Spleen (tissue), 11 donors: ENCODE measurements around the gene PDE4B. TPM values are rescaled to one million over a fixed set of nuclear protein-coding genes. Genes with fewer than 3 reads are reported as not detected.

Experiments
- DNase-seq: peaks from one replicate; pipeline ENCODE4 v3.0.0-alpha.2; 2020
- H3K27ac ChIP-seq, 8 donors: fragments of 200-600 bp; sonication (generic) in 7 of 8; 1 replicate in 4 of 8; 2 replicates in 4 of 8; pipeline versions ENCODE4 v1.5.0 to v1.8.0; 2016 to 2021; ENCODE audit warnings: inconsistent platforms in 4 of 8, mild to moderate bottlenecking in 4 of 8, moderate library complexity in 1 of 8
- H3K27me3 ChIP-seq, 7 donors: fragments of 200-600 bp; sonication (generic) in 6 of 7; replicated peaks in 1 of 7; 1 replicate in 4 of 7; 2 replicates in 3 of 7; pipeline versions ENCODE4 v1.5.0 to v1.8.0; 2016 to 2021; ENCODE audit warnings: inconsistent platforms in 3 of 7, mild to moderate bottlenecking in 1 of 7
- H3K36me3 ChIP-seq, 6 donors: fragments of 200-600 bp; sonication (generic) in 5 of 6; 1 replicate in 4 of 6; 2 replicates in 2 of 6; pipeline versions ENCODE4 v1.5.0 to v1.8.0; 2016 to 2021; ENCODE audit warnings: inconsistent platforms in 2 of 6
- H3K4me1 ChIP-seq, 6 donors: fragments of 200-600 bp; sonication (generic) in 5 of 6; 1 replicate in 3 of 6; 2 replicates in 3 of 6; pipeline versions ENCODE4 v1.5.0 to v1.8.0; 2016 to 2021; ENCODE audit warnings: inconsistent platforms in 3 of 6
- H3K4me3 ChIP-seq, 8 donors: fragments of 200-600 bp; sonication (generic) in 7 of 8; 1 replicate in 4 of 8; 2 replicates in 4 of 8; pipeline versions ENCODE4 v1.5.0 to v1.8.0; 2016 to 2021; ENCODE audit warnings: inconsistent platforms in 4 of 8, mild to moderate bottlenecking in 4 of 8, moderate library complexity in 2 of 8
- H3K9me3 ChIP-seq, 8 donors: fragments of 200-600 bp; sonication (generic) in 7 of 8; 1 replicate in 4 of 8; 2 replicates in 4 of 8; pipeline versions ENCODE4 v1.5.0 to v1.8.0; 2016 to 2021; ENCODE audit warnings: inconsistent platforms in 4 of 8
- CTCF ChIP-seq, 11 experiments: fragments of 200-600 bp in 7 of 11; fragments of 450-650 bp in 4 of 11; sonication (generic) in 4 of 11; IDR thresholded peaks in 8 of 11; conservative IDR thresholded peaks in 3 of 11; 1 replicate in 7 of 11; 2 replicates in 4 of 11; pipeline versions ENCODE4 v1.4.0 to v1.8.0; 2016 to 2021; ENCODE audit warnings: antibody characterized with exemption in 11 of 11, inconsistent platforms in 4 of 11, mild to moderate bottlenecking in 1 of 11
- POLR2A ChIP-seq, 3 donors: fragments of 450-650 bp; IDR thresholded peaks; one replicate each; pipeline ENCODE4 v1.5.1; 2017; ENCODE audit warnings: antibody characterized with exemption in 3 of 3, mild to moderate bottlenecking in 1 of 3
- POLR2AphosphoS5 ChIP-seq, 3 donors: sonication (generic); formaldehyde crosslinking; IDR thresholded peaks; one replicate each; pipeline ENCODE4 v1.5.1; 2017; ENCODE audit warnings: antibody characterized with exemption in 3 of 3
- WGBS, 5 donors: extraction: QIAGEN DNeasy Blood & Tissue Kit in 3 of 5; methylation state at CpG; one replicate each; pipeline versions ENCODE4 v1.1.5 to v1.1.7; 2013 to 2018; 5-methylcytosine and 5-hydroxymethylcytosine counted together
- intact Hi-C: fragments of 100-400 bp; cut with DNase I; formaldehyde crosslinking; loops from one replicate; pipeline ENCODE4 v1.15.0; 2023; ENCODE audit warnings: low total_unique reads
- polyA plus RNA-seq, 3 donors: library from polyadenylated mRNA; stranded (reverse); fragments of 200-250 nt; gene quantifications; one replicate each; pipeline ENCODE4 v1.2.1, GENCODE V29; 2013
- total RNA-seq, 7 donors: library from RNA; depleted of rRNA in 3 of 7; stranded (reverse); fragments of >200 nt in 3 of 7; fragmentation: NEBNext Ultra II Directional in 4 of 7; extraction: Animal tissue kit (Norgen Biotek cat#: 25700) in 4 of 7; gene quantifications; one replicate each; pipeline versions ENCODE4 v1.1.0 to v1.2.1, GENCODE V29; 2016 to 2021
- donor health status: healthy with polysubstance abuse.
- donor health status: DM: no; HTN: no; CAD: no; lungs with moderate emphysema.
- donor health status: DM: no; HTN: no; CAD: no.
- donor health status: Bipolar disorder and iron deficiency.
- donor health status: healthy.
- donor health status: DM: no; HTN: no; CAD: no.
- donor health status: DM: yes; HTN: yes; CAD: no.

Gene PDE4B
- total and polyA plus RNA-seq, 10 donors = 12.6 to 88.2 (median 51.9) TPM

DNA sequence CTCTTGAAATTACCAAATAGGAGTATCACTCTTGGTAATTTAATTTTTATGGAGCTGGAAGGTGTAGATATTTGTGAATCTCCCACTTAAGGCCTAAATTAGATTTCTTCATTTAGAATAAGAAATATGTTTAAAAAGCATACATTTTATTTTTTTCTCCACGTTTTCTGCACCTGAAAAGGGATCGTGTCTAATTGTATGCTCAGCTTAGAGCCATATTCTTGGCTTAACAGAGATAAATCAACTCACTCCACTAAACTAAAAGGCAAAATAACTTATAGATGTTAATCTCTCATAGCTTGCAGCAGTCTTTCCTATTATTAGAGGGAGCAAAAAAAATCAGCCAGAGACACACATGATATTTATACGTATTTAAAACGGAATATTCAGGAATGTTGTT, 404.4 kb downstream of the PDE4B start:
- TF ChIP-seq CTCF (IDR thresholded peaks at IDR 0.05 in 8 of 11, conservative IDR thresholded peaks at IDR 0.05 in 3 of 11) = no peak
- no peak for TF ChIP-seq POLR2AphosphoS5 (IDR thresholded peaks at IDR 0.05)
- no peak for TF ChIP-seq POLR2A (IDR thresholded peaks at IDR 0.05)
- DNase-seq = no peak
- 84 to 95% (median 89%) methylated on average over 4 of the region's 4 CpGs for WGBS, 5 donors
- Histone ChIP-seq H3K27ac (no peak overlapping the region), H3K36me3 (no peaks in the 10 kb centered on the region), H3K9me3 (peaks cover 0 to 6% (median 0%) of the 10 kb centered on the region in 8 donors), H3K4me3 (no peak overlapping the region), H3K4me1 (no peaks in the 10 kb centered on the region), H3K27me3 (no peaks in the 10 kb centered on the region)
- intact Hi-C loops = no loop called here

GRCh38 chr1:66197785-66198184, 405.1 kb downstream of the PDE4B start:
- peaks cover 0 to 6% (median 0%) of the 10 kb centered on the region in 8 donors for H3K9me3 ChIP-seq

GRCh38 chr1:66206563-66207144, 414.0 kb downstream of the PDE4B start:
- Histone ChIP-seq H3K9me3 (peaks cover 0 to 5% (median 0%) of the 10 kb centered on the region in 8 donors), H3K4me3 (no peak overlapping the region), H3K4me1 (no peaks in the 10 kb centered on the region), H3K27ac (no peak overlapping the region), H3K27me3 (peaks cover 0 to 6% (median 0%) of the 10 kb centered on the region in 7 donors), H3K36me3 (no peaks in the 10 kb centered on the region)
- TF ChIP-seq CTCF (IDR thresholded peaks at IDR 0.05 in 8 of 11, conservative IDR thresholded peaks at IDR 0.05 in 3 of 11) (no peak), POLR2A (IDR thresholded peaks at IDR 0.05) (no peak), POLR2AphosphoS5 (IDR thresholded peaks at IDR 0.05) (no peak)
- intact Hi-C loops = no loop called here
- no peak for DNase-seq
- 61 to 80% (median 67%) methylated on average over 2 of the region's 2 CpGs for WGBS, 5 donors

More at GRCh38 chr1:66197785-66198184, 405.1 kb downstream of the PDE4B start:
- H3K27me3 ChIP-seq = no peaks in the 10 kb centered on the region
- no peaks in the 10 kb centered on the region for H3K4me1 ChIP-seq
- H3K4me3 ChIP-seq = no peak overlapping the region
- no peaks in the 10 kb centered on the region for H3K36me3 ChIP-seq
- WGBS, 5 donors = 81 to 92% (median 86%) methylated on average over 1 of the region's 1 CpG
- no peak overlapping the region for H3K27ac ChIP-seq
- no peak for TF ChIP-seq POLR2A (IDR thresholded peaks at IDR 0.05)
- no peak for TF ChIP-seq POLR2AphosphoS5 (IDR thresholded peaks at IDR 0.05)
- no peak for TF ChIP-seq CTCF (IDR thresholded peaks at IDR 0.05 in 8 of 11, conservative IDR thresholded peaks at IDR 0.05 in 3 of 11)
- intact Hi-C loops = no loop called here
- DNase-seq = no peak

GRCh38 chr1:66207484-66207883, 414.8 kb downstream of the PDE4B start:
- 54 to 71% (median 60%) methylated on average over 3 of the region's 3 CpGs for WGBS, 5 donors
- peaks cover 0 to 6% (median 0%) of the 10 kb centered on the region in 7 donors for H3K27me3 ChIP-seq
- H3K36me3 ChIP-seq = no peaks in the 10 kb centered on the region
- H3K27ac ChIP-seq = no peak overlapping the region
- no peak for DNase-seq
- H3K9me3 ChIP-seq = peaks cover 0 to 5% (median 0%) of the 10 kb centered on the region in 8 donors
- no peak for TF ChIP-seq POLR2AphosphoS5 (IDR thresholded peaks at IDR 0.05)
- no peak overlapping the region for H3K4me3 ChIP-seq
- H3K4me1 ChIP-seq = no peaks in the 10 kb centered on the region
- intact Hi-C loops = no loop called here
